CD4-positive, alpha-beta T cell (primary cell): Measurements from ENCODE around the gene NCF4. TPM values are rescaled to one million over a fixed set of nuclear protein-coding genes. Genes with fewer than 3 reads are reported as not detected.

Experiments used
- ATAC-seq: fragments of 200-7000 bp; cut with Tn5 transposase; one replicate; pipeline ENCODE4 v1.10.0; 2022; ENCODE audit warnings: mild to moderate bottlenecking; ENCODE audit not compliant: poor library complexity
- CTCF ChIA-PET: fragments of 350-600 bp; sonication (Branson Sonifier 250); formaldehyde crosslinking; loops from one replicate; lab custom pipeline; 2021; ENCODE audit warnings: antibody characterized with exemption, inconsistent platforms; lab: Charles Lee
- POLR2A ChIA-PET: fragments of 350-600 bp; sonication (Branson Sonifier 250); formaldehyde crosslinking; loops from one replicate; lab custom pipeline; 2021; ENCODE audit warnings: antibody characterized with exemption, inconsistent platforms; lab: Charles Lee
- DNase-seq, 14 experiments: peaks; one replicate each; pipeline ENCODE4 v3.0.0-alpha.2; 2013 to 2020; ENCODE audit warnings: mixed read lengths in 2 of 14
- H3K27ac ChIP-seq, 2 donors: one replicate each; pipeline versions ENCODE4 v1.5.1 to v1.7.0; 2013; ENCODE audit warnings: low read length in 2 of 2, low read depth in 1 of 2, mild to moderate bottlenecking in 1 of 2
- H3K27me3 ChIP-seq, 2 experiments: 1 replicate in 1 of 2; 2 replicates in 1 of 2; pipeline versions ENCODE4 v1.6.1 to v1.7.0; 2013; ENCODE audit warnings: low read length in 2 of 2, control low read depth in 1 of 2, mild to moderate bottlenecking in 1 of 2, moderate library complexity in 1 of 2; ENCODE audit not compliant: insufficient read depth in 2 of 2, control insufficient read depth in 1 of 2
- H3K36me3 ChIP-seq: one replicate; pipeline ENCODE4 v1.6.1; 2013; ENCODE audit warnings: low read length, control low read depth; ENCODE audit not compliant: insufficient read depth
- H3K4me1 ChIP-seq: one replicate; pipeline ENCODE4 v1.6.1; 2013; ENCODE audit warnings: low read length, control low read depth; ENCODE audit not compliant: insufficient read depth
- H3K4me3 ChIP-seq: one replicate; pipeline ENCODE4 v1.5.1; 2013; ENCODE audit warnings: mild to moderate bottlenecking, low read length, moderate library complexity
- H3K9me3 ChIP-seq, 2 experiments: 1 replicate in 1 of 2; 2 replicates in 1 of 2; pipeline versions ENCODE4 v1.6.1 to v1.7.0; 2013; ENCODE audit warnings: low read length in 2 of 2, mild to moderate bottlenecking in 2 of 2, control low read depth in 1 of 2, moderate library complexity in 1 of 2; ENCODE audit not compliant: control insufficient read depth in 1 of 2, insufficient read depth in 1 of 2
- H3K27ac Mint-ChIP-seq: one replicate; pipeline ENCODE4 v1.8.0; 2020; ENCODE audit warnings: mixed read lengths
- H3K27me3 Mint-ChIP-seq: one replicate; pipeline ENCODE4 v1.8.0; 2021; ENCODE audit warnings: mixed read lengths
- H3K36me3 Mint-ChIP-seq: one replicate; pipeline ENCODE4 v1.8.0; 2021; ENCODE audit warnings: low read depth, mixed read lengths
- H3K4me1 Mint-ChIP-seq: one replicate; pipeline ENCODE4 v1.8.0; 2021; ENCODE audit warnings: low read depth, mixed read lengths
- H3K4me3 Mint-ChIP-seq: one replicate; pipeline ENCODE4 v1.8.0; 2020; ENCODE audit warnings: mild to moderate bottlenecking, mixed read lengths
- H3K9me3 Mint-ChIP-seq: one replicate; pipeline ENCODE4 v1.8.0; 2020; ENCODE audit warnings: mixed read lengths
- intact Hi-C, 2 experiments: fragments of 100-400 bp; cut with DNase I in 1 of 2; cut with micrococcal nuclease in 1 of 2; formaldehyde crosslinking; loops; one replicate each; pipeline versions ENCODE4 v1.15.1 to v1.9.0; 2023 to 2025; cut with DNase I, micrococcal nuclease
- total RNA-seq, 174 experiments: library from RNA in 2 of 174; stranded (reverse) in 2 of 174; gene quantifications; one replicate each; pipeline ENCODE4 v1.2.3 and lab custom pipeline; 2021 to 2026
- TF ChIP-seq, protein P1 (sequence below): fragments of 200-600 bp; IDR thresholded peaks from one replicate; pipeline ENCODE4 v1.8.0; 2022; ENCODE audit warnings: antibody characterized with exemption, mild to moderate bottlenecking

NCF4 gene
- total RNA-seq, 2 experiments from 2014 or later: 7.7 to 8.0 TPM

DNA sequence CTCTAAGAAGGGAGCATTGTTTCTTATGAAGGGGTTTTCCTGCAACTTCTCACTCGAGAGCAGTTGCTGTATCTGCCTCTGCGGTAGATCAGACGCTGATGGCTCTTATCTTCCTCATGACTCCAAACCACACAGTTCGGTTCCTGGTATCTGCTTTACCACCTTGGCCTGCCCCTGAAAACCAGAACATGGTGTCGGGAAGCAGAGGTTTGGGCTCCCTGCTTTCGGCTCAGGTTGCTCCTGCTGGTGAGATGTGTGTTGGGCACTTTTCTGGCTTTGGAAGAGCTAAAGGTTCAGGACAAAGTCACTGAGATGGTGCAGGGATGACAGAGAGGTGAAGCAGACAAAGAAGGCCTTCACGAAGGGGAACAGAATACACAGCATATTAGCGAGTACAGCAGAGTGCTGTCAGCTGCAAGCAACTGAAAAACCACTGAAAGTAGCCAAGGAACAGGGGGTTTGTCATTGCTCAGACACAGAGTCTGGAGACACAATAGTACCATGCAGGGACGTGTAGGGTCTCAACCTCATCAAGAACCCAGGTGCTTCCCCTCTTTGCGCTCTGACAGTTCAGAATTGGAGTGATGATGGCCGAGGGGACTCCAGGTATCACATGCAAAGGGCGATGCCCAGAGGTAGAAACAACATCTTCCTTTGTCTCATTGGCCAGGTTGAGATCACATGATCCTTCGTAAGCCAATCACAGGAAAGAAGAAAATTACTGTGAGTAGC lies 40.8 kb downstream of the NCF4 start:
- CTCF ChIA-PET: no interaction called here
- POLR2A ChIA-PET: no interaction called here
- Mint-ChIP-seq H3K9me3 (peaks cover 2% of the 10 kb centered on the region), H3K27ac (no peak overlapping the region), H3K36me3 (no peaks in the 10 kb centered on the region), H3K4me1 (peaks cover 6% of the 10 kb centered on the region), H3K27me3 (peaks cover 58% of the 10 kb centered on the region), H3K4me3 (no peak overlapping the region)
- H3K4me3 ChIP-seq: no peak overlapping the region
- peak in 3 of 14 experiments; percentile 17 to 41 (median 31) for DNase-seq
- ATAC-seq: no peak
- intact Hi-C loops: no loop called here
- no peak overlapping the region for H3K27ac ChIP-seq
- H3K4me1 ChIP-seq: peaks cover 15% of the 10 kb centered on the region
- peaks cover 5 to 15% of the 10 kb centered on the region in 2 experiments for H3K27me3 ChIP-seq
- no peaks in the 10 kb centered on the region for H3K9me3 ChIP-seq
- no peaks in the 10 kb centered on the region for H3K36me3 ChIP-seq
- TF ChIP-seq, protein P1, sequence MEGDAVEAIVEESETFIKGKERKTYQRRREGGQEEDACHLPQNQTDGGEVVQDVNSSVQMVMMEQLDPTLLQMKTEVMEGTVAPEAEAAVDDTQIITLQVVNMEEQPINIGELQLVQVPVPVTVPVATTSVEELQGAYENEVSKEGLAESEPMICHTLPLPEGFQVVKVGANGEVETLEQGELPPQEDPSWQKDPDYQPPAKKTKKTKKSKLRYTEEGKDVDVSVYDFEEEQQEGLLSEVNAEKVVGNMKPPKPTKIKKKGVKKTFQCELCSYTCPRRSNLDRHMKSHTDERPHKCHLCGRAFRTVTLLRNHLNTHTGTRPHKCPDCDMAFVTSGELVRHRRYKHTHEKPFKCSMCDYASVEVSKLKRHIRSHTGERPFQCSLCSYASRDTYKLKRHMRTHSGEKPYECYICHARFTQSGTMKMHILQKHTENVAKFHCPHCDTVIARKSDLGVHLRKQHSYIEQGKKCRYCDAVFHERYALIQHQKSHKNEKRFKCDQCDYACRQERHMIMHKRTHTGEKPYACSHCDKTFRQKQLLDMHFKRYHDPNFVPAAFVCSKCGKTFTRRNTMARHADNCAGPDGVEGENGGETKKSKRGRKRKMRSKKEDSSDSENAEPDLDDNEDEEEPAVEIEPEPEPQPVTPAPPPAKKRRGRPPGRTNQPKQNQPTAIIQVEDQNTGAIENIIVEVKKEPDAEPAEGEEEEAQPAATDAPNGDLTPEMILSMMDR: no peak

DNA sequence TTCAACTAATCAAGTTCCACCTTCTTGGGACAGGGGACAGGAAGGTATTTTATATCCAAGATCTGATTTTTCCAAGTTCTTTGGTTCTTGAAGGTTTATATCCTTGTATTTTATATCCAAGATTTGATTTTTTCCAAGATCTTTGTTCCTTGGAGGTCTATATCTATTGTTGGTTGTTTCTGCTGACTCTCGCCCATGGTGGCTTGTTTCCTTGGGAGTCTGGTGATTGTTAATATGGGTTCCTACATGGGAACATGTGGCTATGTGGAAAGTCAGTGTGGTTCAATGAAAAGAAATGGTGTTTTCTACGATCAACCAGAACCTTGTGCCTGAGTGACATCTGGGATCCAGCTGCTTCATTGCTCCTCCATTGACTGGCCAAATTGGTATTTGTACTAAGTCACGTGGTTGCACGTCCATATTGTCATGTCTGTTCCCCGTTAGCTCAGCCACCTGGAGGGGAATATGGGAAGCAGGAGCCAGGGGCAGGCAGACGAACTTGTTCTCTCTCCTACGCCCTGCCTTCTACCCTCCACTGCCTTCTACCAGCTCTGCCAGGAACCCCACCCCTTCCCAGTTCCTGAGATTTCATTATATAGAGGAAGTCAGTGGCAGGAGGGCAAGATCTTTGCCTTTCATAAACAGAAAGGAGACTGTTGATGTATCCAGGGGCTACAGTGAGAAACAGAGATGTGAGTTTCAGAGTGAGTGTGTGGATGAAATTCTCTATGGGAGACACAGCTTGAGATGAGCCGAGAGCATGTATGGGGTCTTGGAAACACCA lies 41.5 kb downstream of the NCF4 start:
- H3K9me3 Mint-ChIP-seq: peaks cover 2% of the 10 kb centered on the region
- ATAC-seq: no peak
- ChIA-PET POLR2A (no interaction called here), CTCF (no interaction called here)
- TF ChIP-seq, protein P1: no peak
- no peak overlapping the region for H3K27ac ChIP-seq
- H3K4me3 Mint-ChIP-seq: no peak overlapping the region
- intact Hi-C loops: no loop called here
- no peaks in the 10 kb centered on the region for H3K36me3 Mint-ChIP-seq
- peaks cover 15% of the 10 kb centered on the region for H3K4me1 ChIP-seq
- H3K36me3 ChIP-seq: no peaks in the 10 kb centered on the region
- no peaks in the 10 kb centered on the region for H3K9me3 ChIP-seq
- H3K27me3 ChIP-seq: peaks cover 5 to 17% of the 10 kb centered on the region in 2 experiments
- H3K4me1 Mint-ChIP-seq: peaks cover 6% of the 10 kb centered on the region
- no peak for DNase-seq
- H3K4me3 ChIP-seq: no peak overlapping the region
- no peak overlapping the region for H3K27ac Mint-ChIP-seq
- peaks cover 60% of the 10 kb centered on the region for H3K27me3 Mint-ChIP-seq

DNA sequence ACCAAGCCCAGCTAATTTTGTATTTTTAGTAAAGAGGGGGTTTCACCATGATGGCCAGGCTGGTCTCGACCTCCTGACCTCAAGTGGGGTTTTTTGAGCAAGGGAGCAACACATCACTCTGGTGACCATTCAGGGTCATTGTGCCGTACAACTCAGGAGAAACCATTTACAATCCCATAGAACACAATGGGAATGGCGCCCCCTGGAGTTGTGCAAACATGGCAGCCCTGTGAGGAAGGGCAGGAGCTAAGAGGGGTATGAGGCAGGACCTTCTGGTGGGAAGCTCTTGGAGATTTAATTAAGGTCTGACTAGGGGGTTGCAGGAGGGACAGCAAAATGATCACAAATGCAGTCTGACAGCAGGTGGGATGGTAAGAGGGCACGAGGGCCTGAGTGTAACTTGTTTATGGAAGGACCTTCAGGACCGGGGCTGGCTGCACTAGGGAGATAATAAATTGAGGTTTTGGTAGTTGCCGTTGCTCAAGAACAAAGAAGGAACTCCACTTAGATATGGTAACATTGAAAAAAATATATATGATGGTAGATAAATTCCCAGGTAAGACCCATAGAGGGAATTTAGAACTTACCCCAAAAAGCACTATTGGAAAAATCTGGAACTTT lies 43.6 kb downstream of the NCF4 start:
- Mint-ChIP-seq H3K4me3 (no peak overlapping the region), H3K27ac (no peak overlapping the region), H3K36me3 (no peaks in the 10 kb centered on the region), H3K27me3 (peaks cover 64% of the 10 kb centered on the region), H3K4me1 (peaks cover 6% of the 10 kb centered on the region), H3K9me3 (no peaks in the 10 kb centered on the region)
- H3K4me1 ChIP-seq: peaks cover 15% of the 10 kb centered on the region
- H3K27me3 ChIP-seq: peaks cover 15 to 20% of the 10 kb centered on the region in 2 experiments
- ATAC-seq: no peak
- DNase-seq: no peak
- H3K36me3 ChIP-seq: no peaks in the 10 kb centered on the region
- ChIA-PET POLR2A (no interaction called here), CTCF (no interaction called here)
- H3K4me3 ChIP-seq: no peak overlapping the region
- intact Hi-C loops: no loop called here
- TF ChIP-seq, protein P1: no peak
- H3K9me3 ChIP-seq: no peaks in the 10 kb centered on the region
- H3K27ac ChIP-seq: no peak overlapping the region
